Measurements from ENCODE around the gene FBXO31.

DNA sequence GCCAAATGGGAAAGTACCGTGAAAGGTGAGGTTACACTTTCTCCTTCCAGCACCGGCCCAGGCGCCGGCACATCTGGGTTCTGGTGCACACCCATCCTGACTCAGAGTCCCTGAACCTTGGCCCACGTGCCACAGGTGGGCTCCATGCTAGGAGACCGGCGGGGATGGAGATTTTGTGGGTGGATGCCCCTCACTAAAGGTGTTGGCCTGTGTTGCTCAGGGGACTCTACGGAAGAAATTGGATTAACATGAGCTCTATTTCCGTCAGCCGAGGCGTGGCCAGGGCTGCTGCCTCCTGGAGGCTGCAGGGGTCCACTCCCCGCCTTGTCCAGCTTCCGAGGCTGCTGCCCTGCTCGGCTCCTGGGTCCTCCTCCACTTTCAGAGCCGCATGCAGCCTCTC lies 30.8 kb downstream of the FBXO31 start:
- TF ChIP-seq POLR2A (IDR thresholded peaks at IDR 0.05; ENCODE audit: low read depth, low read length) (no peak), TAF1 (IDR thresholded peaks at IDR 0.05; ENCODE audit: borderline replicate concordance, low read depth, low read length) (no peak), POLR2AphosphoS5 (IDR thresholded peaks at IDR 0.05; ENCODE audit: low read depth, low read length) (no peak)

Data from GM12892 (cell line).